ENCODE measurements around the gene KCNE3. TPM values are rescaled to one million over a fixed set of nuclear protein-coding genes. Genes with fewer than 3 reads are reported as not detected.

Gene KCNE3
- polyA plus RNA-seq, 12 donors, result 1.9 to 8.9 (median 2.5) TPM; not detected in 1

DNA sequence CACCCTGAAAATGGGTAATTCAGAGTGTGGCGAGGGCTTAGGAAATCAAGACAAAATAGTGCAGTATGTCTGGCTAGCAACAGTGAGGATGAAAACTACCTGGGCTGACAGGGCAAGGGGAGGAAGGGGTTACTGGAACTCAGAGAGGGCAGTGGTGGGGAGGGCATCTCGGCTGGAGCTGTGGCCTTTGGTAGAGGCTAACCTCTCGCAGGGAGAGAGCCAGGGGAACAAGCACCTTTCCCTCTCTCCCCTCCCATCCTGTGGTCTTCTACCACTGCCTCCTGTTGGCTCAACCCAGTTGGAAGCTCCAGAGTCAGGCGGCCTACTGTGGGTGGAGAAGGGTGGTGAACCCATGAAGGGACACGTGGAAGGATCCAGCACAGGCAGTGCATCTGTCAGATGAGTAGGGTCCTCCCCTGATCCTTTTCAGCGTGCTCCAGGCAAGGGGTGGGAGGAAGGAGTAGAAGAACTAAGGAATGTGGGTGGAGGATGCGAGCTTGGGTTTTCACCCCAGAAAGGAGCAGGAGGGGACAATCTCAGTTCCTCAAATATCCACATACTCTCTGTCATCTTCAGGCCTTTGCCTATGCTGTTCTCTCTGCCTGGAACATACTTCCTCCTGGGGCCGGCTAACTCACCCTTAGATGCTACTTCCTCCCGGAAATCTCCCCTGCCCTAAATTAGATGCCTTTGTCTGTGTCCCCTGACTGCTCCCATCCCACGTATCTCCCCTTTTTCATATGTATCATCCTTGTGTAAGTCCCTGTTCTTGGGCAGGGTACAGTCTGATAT, 6.2 kb upstream of the KCNE3 start:
- DNase-seq, result no peak

DNA sequence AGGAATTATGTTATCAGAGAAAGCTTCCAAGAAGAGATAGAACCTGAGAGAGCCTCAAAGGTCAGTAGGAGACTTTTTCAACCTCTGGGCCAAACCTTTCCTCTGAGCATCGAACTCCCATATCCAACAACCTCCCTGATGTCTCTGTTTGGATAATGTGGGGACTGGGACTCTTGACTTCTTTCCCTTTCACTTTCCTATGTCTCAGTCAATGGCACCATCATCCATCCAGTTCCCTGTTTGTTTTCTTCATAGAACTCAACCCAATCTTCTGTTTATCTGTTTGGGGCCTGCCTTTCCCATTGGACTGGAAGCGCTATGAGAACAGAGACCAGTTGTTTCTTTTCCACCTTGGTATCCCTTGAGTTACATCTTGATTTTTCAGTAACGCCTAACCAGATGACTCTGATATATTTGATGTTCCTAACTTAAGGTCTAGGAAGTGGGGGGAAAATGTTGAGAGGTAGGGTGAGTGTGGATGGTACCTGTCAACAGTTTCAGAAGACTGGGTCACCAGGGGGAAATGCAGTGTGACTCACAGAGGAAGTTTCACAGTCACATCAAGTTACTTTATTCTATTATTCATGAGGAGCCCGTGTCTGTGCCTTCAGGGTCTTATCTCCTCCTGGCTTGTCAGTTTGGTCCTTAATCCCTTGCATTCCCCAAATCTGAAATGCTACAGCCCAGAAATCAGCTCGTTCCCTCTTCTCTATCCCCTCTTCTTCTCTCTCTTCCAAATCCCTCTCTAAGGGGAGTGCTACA, 4.5 kb upstream of the KCNE3 start:
- no peak for DNase-seq

DNA sequence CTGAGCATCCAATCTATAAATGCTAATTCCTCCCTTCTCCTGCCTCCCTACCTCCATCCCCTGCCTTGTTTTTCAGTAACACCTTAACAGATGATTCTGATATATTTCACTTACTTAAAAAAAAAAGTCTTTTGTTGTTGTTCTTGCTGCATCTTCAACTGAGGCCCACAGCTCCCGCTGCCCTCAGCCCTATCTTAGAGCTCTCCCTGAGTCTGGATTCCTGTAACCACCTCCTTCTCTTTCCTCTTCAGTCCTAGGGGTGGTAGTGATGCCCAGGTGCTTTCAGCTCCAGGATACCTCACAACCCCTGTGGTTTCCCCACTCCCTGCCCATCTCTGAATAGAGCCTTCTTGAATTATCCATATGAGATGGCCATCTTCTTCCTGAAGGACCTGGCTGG, 3.7 kb upstream of the KCNE3 start:
- DNase-seq, result no peak

DNA sequence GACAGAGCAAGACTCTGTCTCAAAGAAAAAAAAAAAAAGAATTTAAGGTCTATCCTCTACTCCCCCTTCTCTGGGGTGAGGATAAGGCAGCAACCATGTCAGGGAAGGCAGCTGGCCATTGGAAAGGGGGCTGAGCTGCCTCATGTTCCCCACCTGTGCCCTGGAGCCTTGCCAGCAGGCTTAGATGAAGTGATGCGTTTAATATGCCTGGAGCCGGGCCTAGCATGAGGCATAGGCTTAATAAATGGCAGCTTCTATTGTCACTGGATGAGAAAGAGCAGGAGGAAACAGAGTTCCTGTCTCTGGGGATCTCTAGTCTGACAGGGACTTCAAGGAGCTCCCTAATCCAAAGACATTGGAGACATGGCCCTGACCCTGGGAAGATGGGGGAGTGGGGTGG, 3.2 kb upstream of the KCNE3 start:
- DNase-seq, result no peak

DNA sequence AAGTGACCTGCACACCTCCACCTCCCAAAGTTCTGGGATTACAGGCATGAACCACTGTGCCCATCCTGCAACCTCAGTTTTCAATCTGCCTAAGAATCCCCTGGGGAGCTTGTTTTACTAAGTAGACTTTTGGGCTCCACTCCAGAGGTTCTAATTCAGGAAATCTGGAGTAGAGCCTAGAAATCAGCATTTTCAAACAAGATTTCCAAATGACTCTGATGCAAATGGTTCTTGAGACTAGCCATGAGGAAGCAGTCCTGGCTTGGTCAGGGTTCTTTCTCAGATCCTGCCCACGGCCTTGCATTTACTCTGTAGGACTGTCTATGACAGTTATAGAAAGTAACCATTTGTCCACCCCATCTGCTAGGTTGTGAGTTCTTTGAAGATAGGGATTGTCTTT, 1.6 kb upstream of the KCNE3 start:
- DNase-seq, result no peak

DNA sequence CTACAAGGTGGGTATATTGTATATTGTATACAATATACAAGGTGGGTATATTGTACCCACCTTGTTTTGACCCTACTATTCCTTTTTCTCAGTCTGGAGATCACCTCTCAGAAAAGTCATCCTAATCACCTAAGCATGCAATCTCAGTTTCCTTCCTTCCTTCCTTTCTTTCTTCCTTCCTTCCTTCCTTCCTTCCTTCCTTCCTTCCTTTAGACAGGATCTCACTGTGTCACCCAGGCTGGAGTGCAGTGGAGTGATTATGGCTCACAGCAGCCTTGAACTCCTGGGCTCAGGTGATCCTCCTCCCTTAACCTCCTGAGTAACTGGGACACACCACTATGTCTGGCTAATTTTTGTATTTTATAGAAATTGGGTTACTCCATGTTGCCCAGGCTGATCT, 1.2 kb upstream of the KCNE3 start:
- DNase-seq, result no peak

DNA sequence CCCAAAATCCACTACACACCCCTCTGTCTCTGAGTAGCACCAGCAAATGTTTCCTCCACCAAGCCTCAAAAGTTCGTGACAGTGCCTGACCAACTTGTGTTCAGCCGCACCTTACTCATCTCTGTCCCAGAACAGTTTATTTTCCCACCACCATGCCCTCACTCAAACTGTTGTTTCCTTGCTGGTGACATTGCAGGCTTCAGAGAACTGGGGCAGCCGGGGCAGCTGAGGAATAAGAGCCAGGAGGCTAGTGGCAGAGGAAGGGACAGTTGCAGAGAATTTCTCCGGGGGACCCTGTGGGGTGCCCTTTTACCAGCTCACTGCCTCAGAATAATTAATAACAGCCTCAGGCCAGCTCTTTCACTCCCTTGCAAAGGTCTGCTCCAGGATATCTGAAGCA, 709 bp upstream of the KCNE3 start:
- DNase-seq, result no peak

DNA sequence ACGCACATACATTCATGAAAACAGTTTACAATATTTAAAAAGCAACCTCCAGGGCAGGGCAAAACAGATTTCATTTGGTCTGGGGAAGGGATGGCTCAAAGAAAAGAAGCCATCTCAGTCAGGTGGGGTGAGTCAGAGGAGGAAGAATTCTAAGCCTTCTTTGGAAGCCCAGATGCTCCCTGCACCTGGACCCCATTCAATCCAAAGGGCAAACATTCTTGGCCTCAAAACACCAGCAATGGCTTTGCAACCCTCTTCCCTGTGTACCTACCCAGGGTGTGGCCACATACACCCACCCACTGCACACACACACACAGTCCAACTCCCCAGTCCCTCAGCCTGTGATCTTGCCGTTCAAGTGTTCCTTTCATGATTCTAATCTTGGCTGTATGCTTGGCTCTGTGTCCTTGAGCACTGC, 2.0 kb downstream of the KCNE3 start:
- no peak for DNase-seq

DNA sequence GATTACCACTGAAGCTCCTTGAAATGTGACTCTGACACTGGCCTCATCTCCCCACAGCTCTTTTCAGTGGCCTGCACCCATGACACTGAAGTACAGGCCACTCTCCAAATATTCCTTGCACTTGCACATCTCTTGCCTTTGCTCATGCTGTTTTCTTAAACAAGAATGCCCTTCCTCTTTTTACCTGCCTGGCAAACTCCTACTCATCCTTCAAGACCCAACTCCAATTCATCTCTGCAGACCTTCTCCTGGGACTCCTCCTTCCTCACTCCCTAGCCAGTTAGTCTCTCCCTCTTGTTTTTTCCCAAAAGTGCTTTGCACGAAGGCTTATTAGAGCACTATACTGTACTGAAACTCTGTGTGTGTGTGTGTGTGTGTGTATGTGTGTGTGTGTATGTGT, 2.6 kb downstream of the KCNE3 start:
- DNase-seq, result no peak

DNA sequence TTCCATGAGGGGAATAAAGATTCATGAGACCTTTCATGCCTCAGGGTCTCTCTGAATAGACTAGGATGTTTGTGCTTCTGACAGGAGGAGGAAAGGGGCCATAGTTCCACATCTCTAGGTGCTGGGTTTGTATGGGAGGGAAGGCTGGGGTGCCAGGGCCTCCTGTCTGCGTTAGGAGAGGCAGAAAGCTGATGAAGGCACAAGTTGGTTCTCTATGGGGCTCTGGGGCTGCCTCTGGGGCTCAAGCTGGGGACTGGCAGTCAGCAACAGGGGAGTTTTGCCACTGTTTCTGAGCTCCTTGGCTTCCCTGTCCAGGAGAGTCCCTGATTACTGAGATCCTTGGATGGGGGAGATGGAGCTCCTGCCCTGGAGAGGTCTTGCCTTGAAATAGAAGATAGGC, 4.1 kb downstream of the KCNE3 start:
- DNase-seq, result no peak

DNA sequence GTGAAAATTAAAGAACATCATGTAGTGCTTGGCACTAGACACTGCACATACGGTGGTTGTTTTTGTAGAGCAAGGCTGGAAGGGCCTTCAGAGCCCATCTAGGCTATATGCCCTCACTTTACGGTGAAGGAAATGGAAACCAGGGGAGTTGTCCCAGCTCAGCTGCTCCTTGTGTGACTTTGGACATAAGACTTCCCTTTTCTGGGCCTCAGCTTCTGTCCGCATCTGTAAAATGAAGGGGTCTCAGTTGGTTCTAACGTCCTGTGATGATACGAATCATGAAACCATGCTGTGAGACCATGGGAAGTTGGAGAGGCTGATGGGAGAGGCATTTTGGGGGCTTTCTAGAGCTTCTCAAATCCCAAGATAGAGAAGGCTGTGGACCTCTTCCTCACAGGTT, 4.7 kb downstream of the KCNE3 start:
- DNase-seq, result no peak

DNA sequence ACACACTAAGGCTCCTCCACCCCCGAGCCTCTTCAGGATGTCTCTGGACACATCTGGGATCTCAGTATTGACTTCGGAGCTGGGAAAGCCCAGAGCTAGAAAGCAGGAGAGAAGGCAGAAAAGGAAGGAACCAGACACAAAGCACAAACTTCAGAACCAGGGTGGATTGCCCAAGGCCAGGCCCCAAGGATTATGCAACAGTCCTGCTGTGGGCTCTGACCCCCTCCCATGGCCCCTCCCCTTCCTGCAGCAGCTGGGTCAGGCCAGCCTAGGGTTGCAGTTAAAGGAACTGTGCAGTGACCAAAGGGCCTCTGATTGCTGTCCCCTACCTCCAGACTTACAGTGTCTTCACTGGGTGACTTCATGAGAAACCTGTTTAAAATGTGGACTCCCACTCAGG, 5.3 kb downstream of the KCNE3 start:
- DNase-seq, result no peak

DNA sequence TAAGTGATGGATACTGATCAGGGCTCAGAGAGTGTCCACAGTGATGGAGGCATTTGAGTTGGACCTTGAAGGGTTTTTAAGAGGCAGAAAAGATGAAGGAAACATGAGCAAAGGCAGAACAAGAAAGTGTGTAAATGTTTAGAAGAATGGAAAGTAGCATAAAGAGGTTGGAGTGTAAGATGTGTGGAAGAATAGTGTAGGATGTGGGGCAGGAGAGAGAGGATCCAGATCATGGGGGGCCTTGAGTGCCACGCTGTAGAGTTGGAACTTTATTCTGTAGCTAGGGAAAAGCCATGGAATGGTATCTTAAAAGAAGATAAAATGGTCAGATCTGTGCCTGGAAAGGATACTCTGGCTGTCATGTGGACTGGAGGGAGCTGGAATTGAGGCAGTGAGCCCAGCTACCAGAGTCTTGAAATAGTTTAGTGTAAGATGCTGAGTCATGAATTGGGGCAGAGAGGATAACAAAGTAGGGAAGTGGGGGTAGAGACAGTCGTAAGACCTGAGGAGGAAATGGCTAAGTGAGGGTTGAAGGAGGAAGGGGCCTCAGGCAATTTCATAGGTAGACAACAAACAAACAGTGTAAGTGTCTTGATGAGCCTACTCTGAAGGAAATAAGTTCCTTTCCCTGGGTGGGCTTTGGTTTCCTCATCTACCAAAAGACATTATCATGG, 6.7 kb downstream of the KCNE3 start:
- no peak for DNase-seq

DNA sequence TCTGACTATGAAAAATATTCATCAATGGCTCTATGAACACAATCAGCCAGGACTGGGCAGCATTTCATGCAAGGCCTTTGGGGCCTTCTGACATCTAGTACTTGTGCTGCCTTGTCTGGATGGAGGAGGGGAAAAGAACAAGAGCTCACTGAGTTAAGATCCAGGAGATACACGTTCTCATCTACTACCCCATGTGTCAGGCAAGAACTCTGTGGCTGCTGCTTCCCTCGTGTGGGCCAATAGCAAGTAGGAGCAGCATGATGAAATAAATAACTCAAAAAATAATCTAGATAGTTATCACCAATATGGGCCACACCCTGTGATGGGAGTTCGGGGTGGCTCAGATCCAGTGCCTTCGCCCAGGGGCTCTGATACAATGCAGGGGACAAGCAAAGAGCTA, 7.3 kb downstream of the KCNE3 start:
- DNase-seq, result no peak

DNA sequence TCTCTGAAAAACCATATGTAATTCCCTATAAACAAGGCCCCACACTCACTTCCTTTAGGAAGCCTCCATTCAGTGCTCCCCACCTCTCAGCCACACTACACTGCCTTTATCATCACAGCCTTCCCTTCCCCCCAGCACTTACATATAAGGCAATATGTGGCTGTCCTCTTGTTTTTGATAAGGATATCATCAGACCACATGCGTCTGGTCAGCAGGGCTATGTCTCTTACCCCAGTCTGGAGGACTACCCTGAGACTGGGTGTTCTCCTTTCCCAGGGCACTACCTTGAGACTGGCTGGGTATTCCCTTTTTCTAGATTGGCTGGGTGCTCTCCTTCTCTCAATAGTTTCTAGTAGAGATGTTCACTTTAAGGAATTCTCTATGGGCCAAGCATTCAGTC, 7.8 kb downstream of the KCNE3 start:
- DNase-seq, result no peak

DNA sequence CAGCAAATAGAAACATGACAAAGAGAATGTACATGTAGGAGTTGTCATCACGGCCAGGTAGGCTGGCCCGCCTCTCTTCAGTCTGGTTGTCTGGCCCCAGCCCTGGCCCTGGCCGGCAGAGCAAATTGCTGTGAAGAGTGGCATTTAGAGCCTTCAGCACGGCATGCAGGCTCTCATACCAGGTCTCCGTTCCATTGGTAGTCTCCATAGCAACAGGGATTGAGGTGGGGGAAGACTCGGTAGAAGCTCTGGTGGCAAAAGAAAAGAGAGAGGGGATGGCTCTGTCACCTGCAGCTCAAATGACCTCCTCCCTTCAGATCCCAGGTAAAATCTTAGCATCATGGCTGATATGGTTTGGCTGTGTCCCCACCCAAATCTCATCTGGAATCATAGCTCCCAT, 10.0 kb downstream of the KCNE3 start:
- DNase-seq, result no peak

DNA sequence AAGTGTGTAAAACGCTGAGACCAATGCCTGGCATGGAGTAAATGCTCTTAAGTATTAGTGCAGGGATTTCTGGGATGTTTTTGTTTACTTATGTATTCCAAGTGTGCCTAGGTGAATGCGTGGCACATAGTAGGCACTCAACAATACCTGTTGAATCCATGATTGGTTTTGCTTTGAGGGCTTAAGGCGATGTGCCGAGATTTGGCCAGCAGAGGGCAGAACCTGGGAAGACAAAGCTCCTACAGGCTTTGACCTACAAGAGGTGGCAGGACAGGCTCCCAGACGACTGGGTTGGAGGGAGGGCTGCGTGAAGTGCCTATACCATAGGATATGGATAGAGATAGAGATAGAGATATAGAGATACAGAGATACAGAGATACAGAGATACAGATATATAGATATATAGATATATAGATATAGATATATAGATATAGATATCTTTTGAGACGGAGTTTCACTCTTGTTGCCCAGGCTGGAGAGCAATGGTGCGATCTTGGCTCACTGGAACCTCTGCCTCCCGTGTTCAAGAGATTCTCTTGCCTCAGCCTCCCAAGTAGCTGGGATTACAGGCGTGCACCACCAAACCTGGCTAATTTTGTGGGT, 13.9 kb downstream of the KCNE3 start:
- peak; percentile 32 for DNase-seq

DNA sequence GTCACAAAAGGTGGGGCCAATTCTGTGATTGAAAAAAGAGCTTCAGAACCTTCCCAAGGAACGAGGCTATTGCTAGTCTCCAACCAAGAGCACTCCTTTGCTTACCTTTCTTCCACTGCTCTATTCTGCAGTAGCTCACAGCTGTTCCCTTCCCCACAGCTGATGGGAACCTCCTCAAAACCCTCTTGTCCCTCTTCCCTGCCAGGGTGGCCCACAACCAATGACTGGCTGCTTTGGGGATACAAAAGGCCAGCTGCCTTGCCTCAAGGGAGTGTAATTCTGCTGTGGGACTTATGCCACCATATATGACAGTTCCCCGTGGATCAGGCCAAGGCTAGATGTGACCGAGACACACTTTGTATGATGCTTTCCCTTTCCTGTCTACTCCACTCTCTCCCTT, 15.0 kb downstream of the KCNE3 start:
- no peak for DNase-seq

DNA sequence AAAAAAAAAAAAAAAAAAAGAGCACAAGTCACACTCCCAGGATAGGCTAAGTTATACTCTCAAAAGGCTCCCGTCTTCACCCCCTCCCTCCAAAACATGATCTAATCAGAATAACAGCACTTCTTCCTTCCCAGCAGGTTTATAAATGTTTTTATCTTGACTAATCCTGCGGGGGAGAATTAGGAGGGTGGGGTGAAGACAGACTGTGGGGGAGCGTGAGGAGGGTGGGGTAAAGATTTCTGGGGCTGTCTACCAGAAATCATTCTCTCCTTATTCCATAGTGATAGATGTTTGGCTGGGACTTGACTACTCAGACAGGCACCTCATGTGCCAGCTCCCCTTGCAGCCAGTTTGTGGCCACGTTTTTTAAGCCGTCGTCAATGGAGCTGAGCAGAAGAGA, 17.0 kb downstream of the KCNE3 start:
- DNase-seq, result no peak

DNA sequence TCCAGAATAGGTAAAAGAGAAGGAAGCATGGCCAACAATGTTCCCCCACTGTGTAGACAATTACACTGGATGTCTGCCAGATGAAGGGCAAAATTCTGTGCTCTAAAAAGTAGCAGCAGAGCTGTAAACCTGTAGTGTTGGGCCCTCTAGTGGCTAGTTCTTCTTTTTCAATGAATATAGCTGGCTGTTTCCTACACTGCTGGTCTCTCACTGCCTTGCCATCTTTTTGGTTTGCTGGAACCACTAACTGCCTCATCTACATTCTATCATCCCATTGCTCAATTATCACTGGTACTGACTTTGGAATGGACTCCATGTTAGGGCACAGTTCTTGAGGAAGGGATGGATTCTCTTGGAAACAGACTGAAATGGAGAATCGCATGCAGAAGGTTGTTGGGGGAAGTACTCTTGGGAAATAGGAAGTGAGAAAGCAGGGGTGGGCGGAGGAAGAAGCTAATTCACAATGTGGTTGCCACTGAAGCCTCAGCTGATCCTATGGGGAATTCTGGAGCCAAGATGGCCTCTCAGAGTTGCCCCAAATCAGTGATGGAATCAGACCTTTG, 17.9 kb downstream of the KCNE3 start:
- DNase-seq, result peak; percentile 70

DNA sequence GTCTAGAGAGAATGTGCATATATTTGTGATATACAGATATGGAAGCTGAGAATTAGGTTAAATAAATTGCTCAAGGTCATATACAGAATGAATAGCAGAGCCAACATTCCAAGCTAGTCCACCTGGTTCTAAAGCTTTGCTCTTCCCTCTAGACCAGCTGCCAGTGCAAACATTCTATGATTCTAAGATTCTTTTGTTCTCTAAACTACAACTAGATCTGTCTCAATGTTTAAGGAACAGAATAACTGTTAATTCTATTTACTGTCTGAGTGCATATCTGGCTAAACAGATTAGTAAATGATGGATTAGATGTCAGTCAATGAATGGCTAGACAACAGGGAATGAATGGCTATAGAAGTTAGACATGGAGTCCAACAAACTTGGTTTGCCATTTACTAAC, 19.6 kb downstream of the KCNE3 start:
- DNase-seq, result no peak

DNA sequence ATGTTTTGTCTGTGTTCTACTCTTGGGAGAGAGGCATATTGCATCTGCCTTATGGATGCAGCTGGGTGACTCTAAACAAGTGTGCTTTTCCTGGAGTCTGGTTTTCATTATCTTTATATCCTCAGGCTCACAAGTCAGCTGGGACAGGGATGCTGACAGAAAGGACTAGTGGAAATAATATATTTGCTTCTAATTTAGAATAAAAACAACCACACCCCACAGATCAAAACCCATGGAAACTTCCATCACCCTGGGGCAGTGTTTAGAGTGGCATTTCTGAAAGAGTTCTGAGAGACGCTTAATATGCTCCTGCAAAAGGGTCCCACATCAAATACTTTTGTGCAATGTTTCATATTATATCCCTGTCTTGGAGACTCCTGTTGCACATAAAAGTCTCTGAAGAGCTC, 20.8 kb downstream of the KCNE3 start:
- DNase-seq, result peak; percentile 69

All from muscle of arm (tissue), 12 donors.